Adrenal gland (tissue), 12 donors: ENCODE results near the gene RACK1. TPM values are rescaled to one million over a fixed set of nuclear protein-coding genes. Genes with fewer than 3 reads are reported as not detected.
A peak's percentile ranks its signal among the peaks of the same experiment; 100 is the strongest.

Experiments
- DNase-seq, 7 donors: peaks; one replicate each; pipeline ENCODE4 v3.0.0-alpha.2; 2019 to 2020
- H3K27ac ChIP-seq, 5 donors: fragments of 200-600 bp; sonication (generic) in 4 of 5; 1 replicate in 3 of 5; 2 replicates in 2 of 5; pipeline versions ENCODE4 v1.5.1 to v1.8.0; 2016 to 2020; ENCODE audit warnings: mild to moderate bottlenecking in 1 of 5
- H3K27me3 ChIP-seq: fragments of 200-600 bp; 2 replicates; pipeline ENCODE4 v1.8.0; 2021
- H3K36me3 ChIP-seq, 2 donors: fragments of 200-600 bp; replicated peaks in 1 of 2; 1 replicate in 1 of 2; 2 replicates in 1 of 2; pipeline versions ENCODE4 v1.5.1 to v1.8.0; 2018 to 2022
- H3K4me1 ChIP-seq, 2 donors: fragments of 200-600 bp; replicated peaks in 1 of 2; 1 replicate in 1 of 2; 2 replicates in 1 of 2; pipeline versions ENCODE4 v1.5.1 to v1.8.0; 2018 to 2021
- H3K4me3 ChIP-seq, 4 donors: fragments of 200-600 bp; sonication (generic) in 3 of 4; one replicate each; pipeline ENCODE4 v1.5.1; 2016 to 2018
- H3K9me3 ChIP-seq, 3 donors: fragments of 200-600 bp; sonication (generic) in 1 of 3; replicated peaks in 1 of 3; 1 replicate in 2 of 3; 2 replicates in 1 of 3; pipeline versions ENCODE4 v1.5.1 to v1.8.0; 2016 to 2021
- POLR2A ChIP-seq, 2 donors: fragments of 450-650 bp; IDR thresholded peaks; one replicate each; pipeline ENCODE4 v1.6.1; 2017; ENCODE audit warnings: antibody characterized with exemption in 2 of 2, mild to moderate bottlenecking in 2 of 2, moderate library complexity in 1 of 2
- WGBS, 4 donors: extraction: QIAGEN DNeasy Blood & Tissue Kit in 2 of 4; methylation state at CpG; one replicate each; pipeline versions ENCODE4 v1.1.5 to v1.1.7; 2013 to 2017; 5-methylcytosine and 5-hydroxymethylcytosine counted together
- intact Hi-C, 2 donors: fragments of 100-400 bp; cut with DNase I; formaldehyde crosslinking; loops; one replicate each; pipeline versions ENCODE4 v1.14.1 to v1.15.0; 2022 to 2023
- polyA plus RNA-seq, 3 donors: library from polyadenylated mRNA; stranded (reverse); fragments of 200-250 nt in 2 of 3; fragments of 350-450 nt in 1 of 3; fragmentation: Illumina TruSeq in 1 of 3; extraction: RNeasy Lipid Tissue Mini Kit (QIAGEN cat#74804) in 1 of 3; gene quantifications; one replicate each; pipeline ENCODE4 v1.2.3, GENCODE V29; 2013 to 2014
- total RNA-seq, 9 donors: library from RNA; depleted of rRNA in 4 of 9; stranded (reverse); fragments of >200 nt in 4 of 9; fragments of 120-200 nt in 1 of 9; fragmentation: NEBNext Ultra II Directional in 1 of 9; extraction: Animal tissue kit (Norgen Biotek cat#: 25700) in 1 of 9; gene quantifications; one replicate each; pipeline versions ENCODE4 v1.1.0 to v1.2.4, GENCODE V29; 2013 to 2023
- TF ChIP-seq, protein P1 (sequence below), 6 experiments: fragments of 450-650 bp in 4 of 6; fragments of 200-600 bp in 2 of 6; sonication (generic) in 1 of 6; IDR thresholded peaks; 1 replicate in 5 of 6; 2 replicates in 1 of 6; pipeline versions ENCODE4 v1.5.1 to v1.8.0; 2016 to 2021; ENCODE audit warnings: antibody characterized with exemption in 6 of 6, mild to moderate bottlenecking in 2 of 6, moderate library complexity in 1 of 6
- donor health status: healthy with polysubstance abuse.
- donor health status: Bipolar disorder and iron deficiency.
- donor health status: DM: yes; HTN: yes; CAD: no.
- donor health status: DM: no; HTN: no; CAD: no.
- donor health status: DM: no; HTN: no; CAD: no.
- donor health status: DM: yes; HTN: yes; CAD: no.

The RACK1 gene
- total and polyA plus RNA-seq, 12 donors, result 1,252 to 3,641 (median 2,099) TPM

DNA sequence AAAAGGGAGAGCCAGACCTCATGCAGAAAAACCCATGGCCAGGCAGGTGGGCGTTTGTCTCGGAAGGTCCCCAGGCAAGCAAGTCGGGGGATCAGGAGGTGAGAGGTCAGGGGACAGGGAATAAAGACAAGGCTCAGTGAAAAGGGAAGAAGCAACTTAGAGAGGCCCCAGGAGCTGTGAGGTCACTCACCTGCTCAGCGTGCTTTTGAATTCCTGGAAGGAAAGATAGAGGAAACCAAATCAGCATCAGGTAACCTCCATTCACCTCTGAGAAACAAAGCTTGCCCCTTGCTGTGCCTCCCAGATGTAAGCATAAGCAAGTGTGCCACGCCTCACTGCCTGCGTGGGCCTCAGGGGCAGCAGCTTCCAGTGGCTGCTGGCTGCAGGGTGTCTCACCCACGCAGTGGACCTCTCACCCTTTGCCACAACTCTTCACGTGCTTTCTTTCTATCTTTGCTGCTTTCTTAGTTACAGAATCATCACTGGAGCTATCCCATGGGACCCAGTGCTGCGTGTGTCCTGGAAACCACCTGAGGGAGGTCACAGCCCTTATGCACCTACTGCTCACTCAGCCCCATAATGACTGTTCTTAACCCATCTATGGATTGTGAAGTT lies 44.7 kb downstream of the RACK1 start:
- Histone ChIP-seq H3K27me3 (no peaks in the 10 kb centered on the region), H3K4me3 (no peak overlapping the region), H3K4me1 (peaks cover 2 to 4% of the 10 kb centered on the region in 2 donors), H3K27ac (no peak overlapping the region), H3K9me3 (no peaks in the 10 kb centered on the region), H3K36me3 (no peaks in the 10 kb centered on the region)
- DNase-seq, result no peak
- intact Hi-C loops, result no loop called here
- 78 to 83% (median 82%) methylated on average over 9 of the region's 9 CpGs for WGBS, 4 donors
- TF ChIP-seq, protein P1, sequence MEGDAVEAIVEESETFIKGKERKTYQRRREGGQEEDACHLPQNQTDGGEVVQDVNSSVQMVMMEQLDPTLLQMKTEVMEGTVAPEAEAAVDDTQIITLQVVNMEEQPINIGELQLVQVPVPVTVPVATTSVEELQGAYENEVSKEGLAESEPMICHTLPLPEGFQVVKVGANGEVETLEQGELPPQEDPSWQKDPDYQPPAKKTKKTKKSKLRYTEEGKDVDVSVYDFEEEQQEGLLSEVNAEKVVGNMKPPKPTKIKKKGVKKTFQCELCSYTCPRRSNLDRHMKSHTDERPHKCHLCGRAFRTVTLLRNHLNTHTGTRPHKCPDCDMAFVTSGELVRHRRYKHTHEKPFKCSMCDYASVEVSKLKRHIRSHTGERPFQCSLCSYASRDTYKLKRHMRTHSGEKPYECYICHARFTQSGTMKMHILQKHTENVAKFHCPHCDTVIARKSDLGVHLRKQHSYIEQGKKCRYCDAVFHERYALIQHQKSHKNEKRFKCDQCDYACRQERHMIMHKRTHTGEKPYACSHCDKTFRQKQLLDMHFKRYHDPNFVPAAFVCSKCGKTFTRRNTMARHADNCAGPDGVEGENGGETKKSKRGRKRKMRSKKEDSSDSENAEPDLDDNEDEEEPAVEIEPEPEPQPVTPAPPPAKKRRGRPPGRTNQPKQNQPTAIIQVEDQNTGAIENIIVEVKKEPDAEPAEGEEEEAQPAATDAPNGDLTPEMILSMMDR (IDR thresholded peaks at IDR 0.05), result no peak
- TF ChIP-seq POLR2A (IDR thresholded peaks at IDR 0.05), result no peak

DNA sequence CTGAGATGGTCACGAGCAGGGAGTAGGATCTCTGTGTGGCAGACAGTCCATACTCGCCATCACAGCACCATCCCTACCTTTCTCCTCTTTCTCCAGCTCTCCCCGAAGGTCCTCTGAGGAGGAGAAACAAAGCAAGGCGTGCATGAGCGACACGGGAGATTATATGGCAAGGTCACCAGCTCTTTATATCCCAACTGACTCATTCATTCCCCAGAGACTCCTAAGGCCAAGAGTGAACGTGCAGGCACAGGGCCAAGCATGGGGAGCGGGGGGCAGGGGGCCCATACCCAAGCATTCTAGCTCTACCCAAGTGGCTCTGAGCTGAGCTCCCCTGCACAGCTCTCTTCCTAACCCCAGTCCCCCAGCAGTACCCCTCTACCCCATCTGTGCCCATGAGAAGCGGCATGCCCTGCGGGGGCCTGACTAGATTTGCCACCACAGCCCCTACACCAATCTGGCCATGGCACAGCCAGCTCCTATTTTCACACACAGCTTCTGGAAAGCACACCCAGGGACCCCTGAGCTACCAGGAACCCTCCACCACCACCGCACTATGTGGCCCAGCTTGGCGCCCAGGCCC lies 45.5 kb downstream of the RACK1 start:
- Histone ChIP-seq H3K27ac (peak overlapping the region in 1 of 5 donors; percentile 29), H3K4me1 (peaks cover 0 to under 1% of the 10 kb centered on the region in 2 donors), H3K27me3 (no peaks in the 10 kb centered on the region), H3K4me3 (no peak overlapping the region), H3K9me3 (no peaks in the 10 kb centered on the region), H3K36me3 (no peaks in the 10 kb centered on the region)
- intact Hi-C loops, result no loop called here
- WGBS, 4 donors, result 57 to 66% (median 58%) methylated on average over 9 to 12 of the region's 12 CpGs
- DNase-seq, result peak in 3 of 7 donors; percentile 37 to 68 (median 61)
- TF ChIP-seq, protein P1 (IDR thresholded peaks at IDR 0.05), result no peak
- no peak for TF ChIP-seq POLR2A (IDR thresholded peaks at IDR 0.05)

DNA sequence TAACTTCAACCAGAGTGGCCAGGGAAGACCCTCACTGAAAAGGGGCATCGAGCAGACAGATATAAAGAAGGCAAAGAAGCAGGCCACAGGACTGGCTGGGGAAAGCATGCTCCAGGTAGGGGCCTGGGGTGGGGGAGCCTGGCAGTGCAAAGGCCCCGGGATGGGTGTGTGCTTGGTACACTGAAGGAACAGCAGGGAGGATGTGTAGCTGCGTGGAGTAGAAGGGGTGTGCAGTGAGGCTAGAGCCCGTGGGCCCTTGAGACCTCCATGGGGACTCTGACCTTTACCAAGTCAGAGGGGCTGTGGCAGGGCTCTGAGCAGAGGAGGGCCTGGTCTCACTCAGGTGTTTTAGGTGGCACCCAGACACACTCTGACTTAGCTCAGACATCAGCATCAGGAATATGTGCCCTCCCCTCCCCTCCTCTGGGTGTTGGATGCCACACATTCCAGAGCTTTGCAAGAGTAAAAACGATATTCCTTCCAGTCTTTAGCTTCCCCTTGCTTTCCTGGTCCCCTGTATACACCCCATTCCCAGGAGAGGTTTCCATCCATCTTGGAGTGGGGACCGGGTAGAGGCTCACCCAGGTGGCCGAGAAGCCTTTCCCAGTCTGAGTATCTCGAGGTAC lies 46.3 kb downstream of the RACK1 start:
- intact Hi-C loops, result no loop called here
- Histone ChIP-seq H3K4me1 (peaks cover 0 to 8% of the 10 kb centered on the region in 2 donors), H3K27me3 (no peaks in the 10 kb centered on the region), H3K9me3 (no peaks in the 10 kb centered on the region), H3K36me3 (no peaks in the 10 kb centered on the region), H3K4me3 (no peak overlapping the region), H3K27ac (peak overlapping the region in 1 of 5 donors; percentile 29)
- WGBS, 4 donors, result 72 to 81% (median 75%) methylated on average over 8 of the region's 8 CpGs
- no peak for DNase-seq
- TF ChIP-seq POLR2A (IDR thresholded peaks at IDR 0.05), result no peak
- TF ChIP-seq, protein P1 (IDR thresholded peaks at IDR 0.05), result no peak

DNA sequence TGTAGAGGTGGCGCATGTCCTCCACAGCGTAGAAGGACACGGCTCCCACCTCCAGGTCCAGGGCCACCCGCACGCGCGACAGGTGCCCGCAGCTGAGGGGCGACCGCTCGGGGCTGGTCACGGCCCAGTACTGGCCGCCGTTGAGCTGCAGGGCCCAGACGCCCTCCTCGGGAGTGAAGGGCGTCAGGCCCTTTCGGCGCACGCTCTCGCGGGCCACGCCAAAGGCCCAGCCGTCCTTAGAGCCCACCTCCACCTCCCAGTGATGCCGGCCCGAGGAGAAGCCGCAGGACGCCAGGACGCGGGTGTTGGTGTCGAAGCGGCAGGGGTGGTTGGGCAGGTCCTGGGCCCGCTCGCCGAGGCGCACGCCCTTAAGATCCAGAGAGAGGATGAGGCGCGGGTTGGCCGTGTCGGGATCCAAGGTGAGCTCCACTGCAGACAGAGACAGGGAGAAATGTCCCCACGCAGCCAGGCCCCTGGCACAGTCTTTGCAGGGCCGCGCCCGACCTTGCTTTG lies 48.4 kb downstream of the RACK1 start:
- H3K27ac ChIP-seq, result no peak overlapping the region
- H3K27me3 ChIP-seq, result no peaks in the 10 kb centered on the region
- H3K9me3 ChIP-seq, result no peaks in the 10 kb centered on the region
- DNase-seq, result no peak
- H3K4me3 ChIP-seq, result no peak overlapping the region
- H3K36me3 ChIP-seq, result no peaks in the 10 kb centered on the region
- peaks cover 5 to 18% of the 10 kb centered on the region in 2 donors for H3K4me1 ChIP-seq
- WGBS, 4 donors, result 79 to 83% (median 82%) methylated on average over 35 to 45 of the region's 45 CpGs
- TF ChIP-seq, protein P1 (IDR thresholded peaks at IDR 0.05), result no peak
- no peak for TF ChIP-seq POLR2A (IDR thresholded peaks at IDR 0.05)
- intact Hi-C loops, result no loop called here
